BJ (cell line): ENCODE measurements around the gene CAV3. TPM values are rescaled to one million over a fixed set of nuclear protein-coding genes. Genes with fewer than 3 reads are reported as not detected.

Source experiments
- CTCF ChIA-PET: fragments of 350-600 bp; formaldehyde crosslinking; extraction: SDS; loops from one replicate; lab custom pipeline; 2021; ENCODE audit warnings: antibody characterized with exemption, inconsistent platforms; lab: Yijun Ruan, JAX
- POLR2A ChIA-PET: fragments of 300-600 bp; sonication (Branson Sonifier 250); formaldehyde crosslinking; extraction: SDS; loops from one replicate; lab custom pipeline; 2021; ENCODE audit warnings: antibody characterized with exemption; lab: Charles Lee
- DNase-seq: peaks from one replicate; pipeline ENCODE4 v3.0.0-alpha.2; 2011; ENCODE audit warnings: low read depth
- H3K27me3 ChIP-seq: 2 replicates; pipeline ENCODE4 v1.6.0; 2011; ENCODE audit warnings: low read length; ENCODE audit not compliant: control insufficient read depth, insufficient read depth
- H3K36me3 ChIP-seq: 2 replicates; pipeline ENCODE4 v1.5.1; 2011; ENCODE audit warnings: low read length; ENCODE audit not compliant: control insufficient read depth, insufficient read depth
- H3K4me3 ChIP-seq: 2 replicates; pipeline ENCODE4 v1.5.1; 2011; ENCODE audit warnings: low read depth, mild to moderate bottlenecking, control low read depth, low read length
- CTCF ChIP-seq: IDR thresholded peaks from 2 replicates; pipeline ENCODE4 v1.5.1; 2011; ENCODE audit warnings: low read depth, mild to moderate bottlenecking, control low read depth, inconsistent platforms, low read length, moderate library complexity; ENCODE audit not compliant: insufficient read depth
- polyA plus RNA-seq: library from polyadenylated mRNA; depleted of rRNA; stranded (reverse); fragments of >200 nt; gene quantifications from 2 replicates; pipeline ENCODE4 v1.2.3, GENCODE V29; 2011

The CAV3 gene
- polyA plus RNA-seq, 1 experiment = 0.05 TPM

GRCh38 chr3:8730656-8731055, 2.9 kb upstream of the CAV3 start:
- POLR2A ChIA-PET = no interaction called here
- CTCF ChIA-PET = interaction anchor here (1.4 to 3.4 kb wide), 2 partner anchors 10 to 17 kb away, joined by 3 to 19 read pairs; no protein-coding TSS in a partner anchor

GRCh38 chr3:8732413-8732812, 1.2 kb upstream of the CAV3 start:
- no peaks in the 10 kb centered on the region for H3K36me3 ChIP-seq
- ChIA-PET POLR2A (no interaction called here), CTCF (no interaction called here)
- no peak for TF ChIP-seq CTCF
- H3K27me3 ChIP-seq = no peaks in the 10 kb centered on the region
- no peak for DNase-seq
- H3K4me3 ChIP-seq = no peak overlapping the region

More at GRCh38 chr3:8730656-8731055, 2.9 kb upstream of the CAV3 start:
- H3K36me3 ChIP-seq = no peaks in the 10 kb centered on the region
- TF ChIP-seq CTCF = no peak
- no peaks in the 10 kb centered on the region for H3K27me3 ChIP-seq
- no peak overlapping the region for H3K4me3 ChIP-seq
- DNase-seq = no peak

GRCh38 chr3:8734137-8734878, 706 bp downstream of the CAV3 start:
- H3K4me3 ChIP-seq = no peak overlapping the region
- TF ChIP-seq CTCF = no peak
- ChIA-PET CTCF (no interaction called here), POLR2A (interaction anchor here (0.6 kb wide), 1 partner anchor 31 kb away, joined by 4 read pairs; no protein-coding TSS in a partner anchor)
- no peaks in the 10 kb centered on the region for H3K36me3 ChIP-seq
- no peak for DNase-seq
- no peaks in the 10 kb centered on the region for H3K27me3 ChIP-seq

GRCh38 chr3:8734908-8735307, 1.3 kb downstream of the CAV3 start:
- ChIA-PET CTCF (interaction anchor here (1.5 kb wide), 1 partner anchor 71 kb away, joined by 6 read pairs; no protein-coding TSS in a partner anchor), POLR2A (interaction anchor here (0.6 kb wide), 1 partner anchor 30 kb away, joined by 4 read pairs; no protein-coding TSS in a partner anchor)
- TF ChIP-seq CTCF = no peak
- Histone ChIP-seq H3K4me3 (no peak overlapping the region), H3K27me3 (no peaks in the 10 kb centered on the region), H3K36me3 (no peaks in the 10 kb centered on the region)
- DNase-seq = no peak

- no peak for DNase-seq
These were observed 2.8 kb downstream of the CAV3 start for GRCh38 chr3:8736436-8736835.

More at GRCh38 chr3:8736436-8736835, 2.8 kb downstream of the CAV3 start:
- CTCF ChIA-PET = interaction anchor here (1.5 kb wide), 1 partner anchor 73 kb away, joined by 6 read pairs; no protein-coding TSS in a partner anchor
- no peak for TF ChIP-seq CTCF
- no peaks in the 10 kb centered on the region for H3K36me3 ChIP-seq
- H3K27me3 ChIP-seq = no peaks in the 10 kb centered on the region
- POLR2A ChIA-PET = no interaction called here
- H3K4me3 ChIP-seq = no peak overlapping the region
